ENCODE data around the gene USP46.
A peak's percentile ranks its signal among the peaks of the same experiment; 100 is the strongest.

USP46 gene

DNA sequence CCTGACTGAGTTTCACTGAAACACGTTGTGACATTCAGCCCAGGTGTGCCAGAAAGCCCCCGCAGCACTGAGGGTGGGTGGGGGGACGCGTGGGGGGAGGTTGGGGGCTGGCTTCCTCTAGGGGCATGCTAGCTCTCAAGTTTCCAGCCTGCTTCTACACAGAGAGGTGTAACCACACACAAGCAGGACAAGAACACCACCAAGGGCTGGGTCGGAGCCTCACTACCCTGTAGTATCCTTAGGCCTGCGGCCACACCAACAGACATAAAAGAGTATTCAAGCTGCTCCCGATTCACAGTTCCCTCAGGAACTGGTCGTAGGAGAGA is 1.8 kb downstream of the USP46 start:
- no peak for DNase-seq (ENCODE audit: low spot score)

DNA sequence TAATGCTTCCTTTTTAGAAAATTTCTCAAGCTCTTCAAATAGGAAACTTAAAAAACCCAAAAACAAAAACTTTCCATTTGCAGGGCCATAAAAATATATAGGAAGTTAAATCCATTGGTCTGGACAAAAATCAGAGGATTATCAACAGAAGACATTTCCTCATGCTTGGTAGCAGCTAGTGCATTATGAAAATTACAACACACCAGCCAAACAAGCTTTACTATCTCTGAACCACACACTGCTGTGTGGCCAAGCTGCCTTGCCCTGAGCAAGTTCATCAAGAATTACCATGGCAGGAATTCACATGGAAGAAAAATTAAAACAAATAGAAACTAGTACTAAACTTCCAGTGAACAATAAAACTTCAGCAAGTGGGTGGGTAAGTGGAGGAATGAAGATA is 3.6 kb downstream of the USP46 start:
- DNase-seq (ENCODE audit: low spot score) = no peak

DNA sequence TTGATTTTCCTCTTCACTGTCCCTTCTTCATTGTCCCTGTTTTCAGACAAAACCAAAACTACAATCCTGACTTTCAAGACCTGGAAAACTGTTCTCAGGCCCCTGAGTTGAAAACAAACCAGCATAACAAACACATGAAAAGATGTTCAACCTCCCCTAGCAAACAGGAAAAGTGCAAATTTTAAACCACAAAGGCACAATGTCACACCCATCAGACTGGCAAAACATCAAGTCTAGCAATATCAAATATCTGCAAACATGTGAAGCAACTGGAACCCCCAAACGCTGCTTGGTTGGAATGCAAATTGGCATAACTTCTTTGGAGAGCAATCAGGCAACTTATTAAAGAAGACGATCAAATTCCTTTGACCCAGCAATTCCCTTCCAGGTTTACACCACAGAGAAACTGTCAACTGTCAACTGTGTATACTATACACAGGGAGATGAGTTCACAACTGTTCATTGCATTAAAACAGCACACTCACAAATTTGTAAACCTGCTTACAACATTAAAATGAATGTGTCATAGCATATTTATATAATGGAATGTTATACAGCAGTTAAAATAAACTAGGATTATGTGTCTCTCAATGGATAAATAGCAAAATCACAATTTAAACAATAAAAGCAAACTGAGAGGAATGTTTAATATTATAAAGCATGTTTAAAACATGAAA is 7.0 kb downstream of the USP46 start:
- DNase-seq (ENCODE audit: low spot score) = no peak

DNA sequence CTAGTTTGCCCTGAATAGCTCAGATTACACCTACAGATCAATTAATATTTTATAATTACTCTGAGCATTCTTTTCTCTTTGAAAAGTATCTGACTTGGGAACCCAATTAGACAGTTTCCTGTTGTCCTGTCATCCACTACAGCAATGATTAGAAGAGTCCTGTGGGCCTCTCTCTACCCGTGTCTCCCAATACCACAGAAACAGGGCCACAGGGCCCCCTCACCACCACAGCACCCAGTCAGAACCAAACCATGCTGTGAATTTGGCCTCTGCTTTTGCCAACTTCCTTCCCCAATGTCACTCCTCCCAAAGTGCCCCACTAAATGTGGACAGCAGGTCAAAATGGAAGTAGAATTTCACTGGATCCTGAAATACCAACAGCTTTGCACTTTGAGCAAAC is 10.3 kb downstream of the USP46 start:
- DNase-seq (ENCODE audit: low spot score) = no peak

DNA sequence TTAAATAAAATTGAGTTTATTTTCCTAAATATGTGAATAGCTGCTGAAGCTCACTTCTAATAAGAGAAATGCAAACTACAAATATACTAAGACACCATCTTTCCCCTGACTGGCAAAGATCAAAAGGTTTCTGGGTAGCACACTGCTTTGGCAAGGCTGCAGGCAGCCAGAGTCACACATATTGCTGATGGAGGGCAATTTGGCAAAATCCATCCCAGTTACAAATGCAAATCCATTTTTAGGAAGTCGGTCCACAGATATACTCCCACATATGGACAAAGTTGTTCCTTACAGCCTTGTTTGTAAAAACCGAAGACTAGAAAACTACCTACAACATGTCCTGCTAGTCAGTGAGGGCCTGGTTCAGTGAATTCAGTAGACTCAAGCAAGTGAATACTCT is 12.4 kb downstream of the USP46 start:
- no peak for DNase-seq (ENCODE audit: low spot score)

DNA sequence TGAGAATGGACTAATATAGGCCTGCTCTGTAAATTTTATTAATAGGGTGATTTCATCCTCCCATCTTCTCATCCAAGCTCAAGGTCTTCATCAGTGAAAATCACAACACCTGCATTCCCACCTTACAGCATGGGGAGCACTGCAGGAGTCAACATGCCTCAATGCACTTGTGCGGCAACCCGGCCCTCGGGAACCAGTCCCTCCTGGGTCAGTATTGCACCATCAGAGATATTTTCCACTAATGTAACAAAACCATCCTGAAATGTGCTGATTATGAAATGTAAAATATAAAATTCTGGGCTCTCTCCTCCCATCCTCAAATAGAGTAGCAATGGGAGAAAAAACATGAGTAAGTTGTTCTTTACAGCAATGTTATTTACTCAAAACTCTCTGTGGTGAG is 13.0 kb downstream of the USP46 start:
- DNase-seq (ENCODE audit: low spot score) = no peak

DNA sequence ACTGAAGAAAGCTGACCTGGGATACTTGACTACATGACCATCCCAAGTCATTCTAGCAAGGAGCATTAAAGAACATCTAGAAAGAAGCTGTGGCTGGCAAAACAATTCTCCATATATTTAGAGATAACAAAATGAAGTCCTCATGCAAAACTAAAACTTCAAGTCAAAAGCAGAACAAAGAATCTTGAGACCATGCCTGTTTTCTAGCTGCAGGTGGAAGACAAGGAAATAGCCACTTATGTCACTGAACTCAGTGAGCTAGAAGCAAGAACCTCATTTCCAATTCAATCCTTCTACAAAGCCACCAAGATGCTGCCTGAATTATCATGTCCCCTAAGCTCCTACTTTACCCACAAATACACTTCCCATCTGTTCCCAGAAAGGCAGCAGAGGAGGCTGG is 13.8 kb downstream of the USP46 start:
- DNase-seq (ENCODE audit: low spot score) = no peak

DNA sequence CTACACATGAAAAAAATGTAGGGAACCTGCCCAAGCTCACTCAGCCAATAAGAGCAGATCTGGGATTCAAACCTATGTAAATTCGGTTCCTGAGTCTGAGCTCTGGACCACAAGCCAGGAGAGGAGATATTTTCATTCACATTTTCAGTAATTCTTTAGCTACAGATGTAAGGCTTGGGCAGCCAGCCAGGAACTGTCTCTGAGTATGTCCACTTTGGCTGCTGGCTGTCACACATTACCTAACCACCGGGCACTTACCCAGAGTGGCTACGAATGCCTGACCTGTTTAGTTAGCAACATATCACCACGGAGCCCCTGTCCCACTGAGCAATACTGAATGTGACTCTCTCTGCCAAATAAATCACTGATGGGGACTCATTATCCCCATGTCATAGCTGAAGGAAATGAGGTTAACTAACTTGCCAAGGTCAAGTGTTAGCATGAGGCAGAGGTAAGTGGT is 15.3 kb downstream of the USP46 start:
- DNase-seq (ENCODE audit: low spot score) = no peak

DNA sequence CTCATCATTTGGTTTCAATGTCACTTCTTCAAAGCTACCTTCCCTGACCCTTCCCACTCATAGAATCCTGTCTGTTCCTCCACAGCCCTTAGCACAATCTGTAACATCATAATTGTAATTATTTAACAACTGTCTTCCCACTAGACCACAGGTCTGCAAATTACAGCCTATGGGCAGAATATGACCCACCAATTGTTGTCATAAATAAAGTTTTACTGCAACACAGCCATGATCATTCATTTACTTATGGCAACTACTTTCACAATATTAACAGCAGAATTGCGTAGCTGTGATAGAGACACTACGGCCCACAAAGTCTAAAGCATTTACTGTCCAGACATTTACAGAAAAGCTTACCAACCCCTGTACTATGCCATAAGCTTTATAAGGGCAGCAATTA is 15.9 kb downstream of the USP46 start:
- DNase-seq (ENCODE audit: low spot score) = no peak

DNA sequence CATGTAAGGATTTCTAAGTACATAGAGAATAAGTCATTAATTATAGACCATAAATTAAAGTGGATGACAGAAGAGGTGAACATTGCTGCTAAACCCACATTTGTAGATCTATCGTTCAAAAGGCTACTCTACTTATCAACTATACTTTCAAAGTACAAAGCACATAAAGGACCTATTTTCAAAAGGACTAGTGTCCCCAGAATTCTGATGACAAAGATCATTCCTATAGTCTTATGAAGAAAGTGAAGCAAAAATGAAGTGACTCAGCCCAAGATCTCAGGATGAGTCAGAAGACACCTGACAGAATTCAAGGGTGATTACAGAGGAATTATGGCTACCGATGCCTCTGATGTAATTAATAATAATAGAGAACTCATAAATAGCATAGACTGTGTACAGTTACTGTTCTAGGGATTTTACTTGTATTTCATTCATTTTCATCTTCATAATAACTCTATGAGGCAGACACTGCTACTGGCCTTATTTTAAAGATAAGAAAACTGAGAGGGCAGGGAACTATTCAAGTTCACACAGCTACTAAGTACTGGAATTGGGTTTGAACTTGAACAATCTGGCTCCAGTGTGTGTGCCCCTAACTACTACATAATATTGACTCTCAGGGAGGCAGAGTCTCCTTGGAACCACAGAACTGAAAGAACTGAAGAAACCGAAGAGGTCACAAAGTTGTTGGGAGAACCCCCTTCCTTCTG is 17.1 kb downstream of the USP46 start:
- peak; percentile 42 for DNase-seq (ENCODE audit: low spot score)

DNA sequence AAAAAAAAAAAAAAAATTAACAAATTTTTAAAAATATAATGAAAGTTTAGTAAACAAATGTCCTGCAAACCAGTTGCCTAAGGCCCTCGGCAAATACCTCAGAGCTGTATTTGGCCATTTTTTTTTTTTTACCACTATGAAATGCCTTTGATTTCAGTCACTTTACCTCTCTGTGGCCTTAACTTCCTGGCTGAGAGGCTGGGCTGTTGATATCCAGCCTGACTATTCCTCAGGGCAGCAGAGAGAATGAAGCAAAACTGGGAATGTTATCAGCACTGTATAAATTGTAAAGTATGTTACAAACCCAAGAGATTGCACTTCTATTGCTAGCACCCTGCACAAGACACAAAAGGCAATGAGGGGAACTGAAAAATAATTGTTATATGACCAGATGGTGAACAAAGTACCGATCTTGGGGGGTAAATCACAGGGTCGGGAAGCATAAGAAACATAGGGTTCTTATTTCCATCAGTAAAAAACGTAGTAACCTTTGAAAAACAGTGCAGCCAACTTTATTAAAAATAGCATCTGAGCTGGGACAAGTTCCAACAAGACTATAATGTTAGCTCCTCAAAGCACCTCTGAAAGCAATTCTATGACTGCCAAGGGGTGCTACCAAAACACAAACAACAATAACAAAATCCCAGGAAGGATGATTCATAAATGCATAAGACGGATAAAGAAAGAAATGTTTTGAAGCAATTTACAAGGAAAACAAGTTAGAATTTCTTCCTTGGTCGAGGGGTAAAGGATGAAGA is 18.1 kb downstream of the USP46 start:
- no peak for DNase-seq (ENCODE audit: low spot score)

DNA sequence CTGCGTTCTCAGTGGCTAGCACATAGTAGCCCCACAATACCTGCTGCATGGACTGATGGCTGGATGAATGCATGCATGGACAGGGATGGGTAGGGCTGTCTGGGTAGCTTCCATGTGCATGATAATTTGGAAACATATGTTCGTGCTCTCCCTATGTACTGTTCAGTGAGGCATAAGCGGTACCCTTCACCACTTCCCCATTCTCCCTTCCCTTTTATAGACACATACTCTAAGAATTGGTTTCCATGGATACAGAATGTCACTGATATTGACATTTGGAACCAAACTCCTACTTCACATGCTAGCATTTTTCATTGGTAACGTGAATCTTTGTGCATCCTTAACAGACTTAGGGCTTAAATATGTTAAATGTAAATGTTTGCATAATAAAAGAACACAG is 20.4 kb downstream of the USP46 start:
- no peak for DNase-seq (ENCODE audit: low spot score)

DNA sequence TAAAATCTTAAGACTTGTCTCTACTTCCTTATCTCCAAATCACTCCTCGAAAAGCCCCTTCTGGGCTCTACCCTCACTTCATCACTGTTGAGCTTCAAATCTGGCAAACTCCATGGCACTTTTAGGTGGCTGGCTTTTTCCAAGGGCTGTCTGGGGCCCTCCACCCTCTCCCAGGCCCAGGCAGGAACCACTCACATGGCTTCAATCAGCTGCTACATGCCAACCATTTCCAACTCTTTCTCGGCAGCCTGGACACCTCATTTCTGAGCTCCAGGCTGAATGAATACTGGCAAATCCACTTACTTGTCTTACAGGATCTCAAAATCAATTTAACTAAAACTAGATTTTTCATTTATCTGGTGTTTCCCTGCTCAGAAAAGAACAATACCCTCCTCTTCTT is 22.0 kb downstream of the USP46 start:
- DNase-seq (ENCODE audit: low spot score) = no peak

DNA sequence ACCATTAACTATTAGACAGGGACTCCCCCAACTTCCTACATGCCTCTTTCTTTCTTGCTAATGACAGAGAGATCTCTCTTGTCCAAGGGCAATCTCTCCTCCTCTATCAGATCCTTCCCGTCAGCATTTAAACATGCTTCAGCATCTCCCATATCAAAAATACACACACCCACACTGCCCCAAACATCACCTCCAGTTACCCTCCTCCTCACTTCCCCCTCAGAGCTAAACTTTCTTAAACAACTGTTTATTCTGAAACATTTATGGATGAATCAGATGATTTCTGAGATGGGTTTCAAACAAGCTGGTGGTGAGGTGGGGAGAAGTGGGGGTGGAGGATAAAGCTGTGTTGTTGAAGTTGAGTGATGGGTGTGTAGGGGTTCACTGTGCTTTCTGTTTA is 23.5 kb downstream of the USP46 start:
- DNase-seq (ENCODE audit: low spot score) = no peak

DNA sequence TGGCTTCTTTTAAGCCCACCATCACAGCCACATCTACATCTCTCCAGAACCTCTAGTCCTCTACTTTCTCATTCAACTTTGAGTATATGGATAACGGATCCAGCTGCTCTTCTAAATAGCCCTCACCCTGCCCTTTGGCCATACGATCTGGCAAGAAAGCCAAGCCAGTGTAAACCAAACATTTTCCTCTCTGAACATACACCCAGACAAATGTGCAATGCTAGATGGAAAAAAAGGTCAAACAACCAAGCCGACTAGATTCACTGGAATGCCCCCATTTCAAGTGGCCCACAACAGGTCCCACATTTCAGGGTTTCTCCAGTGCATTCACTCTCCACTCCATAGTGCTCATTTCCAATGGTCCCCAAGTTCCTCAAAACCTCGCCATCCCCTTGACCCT is 24.0 kb downstream of the USP46 start:
- DNase-seq (ENCODE audit: low spot score) = no peak

DNA sequence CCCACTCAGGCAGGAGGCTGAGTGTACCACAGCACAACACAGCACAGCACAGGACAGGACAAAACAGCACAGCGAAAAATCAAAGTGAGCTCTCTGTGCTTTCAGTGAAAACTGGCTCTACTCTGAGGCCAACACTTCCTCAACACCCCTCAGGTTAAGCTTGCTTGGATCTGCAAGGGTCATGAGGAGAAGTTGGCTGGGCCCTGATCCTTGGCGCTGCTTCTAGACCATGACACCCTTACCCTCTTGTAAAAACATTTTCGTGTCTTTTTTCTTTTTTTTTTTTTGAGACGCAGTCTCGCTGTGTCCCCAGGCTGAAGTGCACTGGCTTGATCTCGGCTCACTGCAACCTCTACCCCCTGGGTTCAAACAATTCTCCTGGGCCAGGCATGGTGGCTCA is 25.3 kb downstream of the USP46 start:
- DNase-seq (ENCODE audit: low spot score) = no peak

DNA sequence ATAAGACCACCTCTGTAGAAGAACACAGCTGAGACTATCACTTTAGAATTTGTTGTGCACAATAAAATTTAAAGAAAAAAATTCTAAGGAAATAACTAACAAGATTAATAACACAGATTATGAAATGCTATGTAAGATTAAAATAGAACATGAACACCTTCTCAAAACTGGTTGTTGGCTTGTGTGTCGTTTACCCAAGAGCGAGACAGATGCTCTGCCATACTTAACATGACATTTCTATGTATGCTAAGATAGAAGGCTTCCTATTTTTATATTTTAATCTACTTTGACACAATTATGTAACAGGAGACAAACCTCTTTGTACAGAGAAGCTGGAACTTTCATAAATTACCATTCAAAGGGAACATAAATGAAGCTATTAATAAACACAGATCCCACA is 30.1 kb downstream of the USP46 start:
- no peak for DNase-seq (ENCODE audit: low spot score)

DNA sequence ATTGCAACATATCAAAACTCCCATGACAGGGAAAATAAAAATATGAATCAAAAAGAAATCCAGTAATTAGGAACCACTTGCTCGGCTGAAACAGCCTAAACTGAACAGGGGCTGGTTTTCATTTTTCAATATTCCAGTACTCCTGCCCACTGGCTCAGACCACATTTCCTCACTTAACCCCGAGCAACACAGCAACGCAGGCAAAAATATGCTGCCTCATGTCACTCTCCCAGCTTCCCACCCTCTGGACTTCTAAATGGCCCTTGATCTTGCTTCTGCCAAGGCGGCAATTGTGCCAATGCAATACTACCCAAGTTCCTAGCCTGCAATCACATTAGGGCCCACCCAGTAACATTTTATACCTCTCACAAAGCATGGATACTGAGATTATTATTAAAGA is 30.6 kb downstream of the USP46 start:
- no peak for DNase-seq (ENCODE audit: low spot score)

DNA sequence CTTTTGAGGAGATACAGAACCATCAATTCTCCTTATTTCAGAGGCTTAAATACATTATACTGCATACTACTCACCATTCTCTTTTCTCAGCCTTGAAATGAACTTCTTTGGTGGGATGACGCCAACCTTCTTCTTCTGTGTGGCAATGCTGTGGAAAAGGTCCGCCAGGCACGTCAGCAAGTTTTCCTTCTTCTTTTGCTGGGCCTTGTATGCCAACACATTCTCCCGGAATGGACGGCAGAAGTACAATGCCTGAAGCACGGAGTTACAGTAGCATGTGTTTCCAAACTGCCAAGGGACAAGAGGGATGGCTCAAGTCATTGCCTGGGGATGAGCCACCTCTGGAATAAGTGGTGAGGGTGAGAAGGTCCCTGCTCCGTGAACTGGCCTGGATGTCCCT is 31.2 kb downstream of the USP46 start:
- DNase-seq (ENCODE audit: low spot score) = no peak

DNA sequence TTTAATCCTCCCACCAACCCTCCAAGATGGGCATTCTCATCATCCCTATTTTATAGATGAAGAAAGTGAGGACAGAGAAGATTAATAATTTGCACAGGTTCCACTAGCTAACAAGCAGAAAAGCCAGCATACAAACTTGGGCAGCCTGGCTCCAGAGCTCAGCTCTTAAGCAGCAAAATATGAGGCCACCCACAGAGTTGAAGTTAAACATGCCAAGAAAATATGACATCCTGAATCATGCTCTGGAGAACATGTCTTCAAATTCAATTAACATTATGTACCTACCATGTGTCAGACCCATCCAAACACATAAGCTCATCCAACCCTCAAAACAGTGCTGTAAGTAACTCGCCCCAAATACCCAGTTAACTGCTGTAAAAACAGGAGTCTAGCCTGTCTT is 33.9 kb downstream of the USP46 start:
- no peak for DNase-seq (ENCODE audit: low spot score)

DNA sequence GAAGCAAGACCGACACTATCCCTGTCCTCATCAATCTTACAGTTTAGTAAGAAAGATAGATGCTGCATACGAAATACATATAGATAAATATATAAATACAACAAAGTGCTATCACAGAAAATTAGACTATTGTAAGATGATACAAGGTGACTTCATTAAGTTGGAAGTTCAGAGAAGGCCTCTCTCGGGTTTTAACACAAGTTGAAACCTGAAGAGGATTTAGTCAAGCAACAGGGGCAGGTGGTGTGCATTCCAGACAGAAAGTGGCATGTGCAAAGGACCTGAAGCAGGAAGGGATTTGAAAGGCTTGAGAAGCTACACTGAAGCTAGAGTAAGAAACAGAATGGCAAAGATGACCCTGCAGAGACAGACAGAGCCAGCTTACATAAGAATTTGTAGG is 36.5 kb downstream of the USP46 start:
- DNase-seq (ENCODE audit: low spot score) = no peak

DNA sequence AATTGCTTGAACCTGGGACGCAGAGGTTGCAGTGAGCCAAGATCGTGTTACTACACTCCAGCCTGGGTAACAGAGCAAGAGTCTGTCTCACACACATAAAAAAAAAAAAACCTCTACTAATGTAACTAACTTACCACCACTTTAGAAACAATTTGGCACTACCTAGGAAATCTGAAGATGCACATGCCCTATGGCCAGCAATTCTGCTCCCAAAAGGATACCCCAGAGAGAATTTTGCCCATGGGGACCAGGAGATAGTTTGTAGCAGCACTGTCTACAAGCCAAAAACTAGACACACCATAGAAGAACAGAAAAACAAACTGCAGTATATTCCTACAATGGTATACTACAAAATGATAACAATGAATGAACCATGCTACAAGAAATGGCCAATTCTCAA is 37.5 kb downstream of the USP46 start:
- no peak for DNase-seq (ENCODE audit: low spot score)

DNA sequence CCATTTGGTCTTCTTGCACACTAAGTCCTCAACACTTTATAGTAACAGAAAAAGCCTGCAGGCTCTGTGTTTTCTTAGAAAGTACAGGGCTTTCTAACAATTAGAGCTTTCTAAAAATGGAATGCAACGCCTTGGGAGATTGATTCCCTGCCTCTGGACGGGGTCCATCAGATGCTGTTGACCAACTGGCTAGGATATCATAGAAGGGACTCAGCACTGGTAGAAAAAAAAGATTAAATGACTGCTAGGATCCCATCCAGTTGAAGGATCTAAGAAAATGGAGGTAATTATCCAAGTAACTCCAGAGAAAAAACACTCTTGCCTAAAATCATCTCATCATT is 39.5 kb downstream of the USP46 start:
- no peak for DNase-seq (ENCODE audit: low spot score)
